GM12801 (cell line): Measurements from ENCODE around the gene F8A3.
"Not testable (repeated sequence)": the region's sequence is repeated elsewhere in the genome, so short reads cannot be mapped to it uniquely, and the experiment has no call there.

ENCODE experiments used
- CTCF ChIP-seq: IDR thresholded peaks from one replicate; pipeline ENCODE4 v1.5.1; 2011; ENCODE audit warnings: control low read depth; ENCODE audit not compliant: insufficient read length; ENCODE audit errors: extremely low read depth

Gene F8A3

GRCh38 chrX:155458471-155458870, at the start of gene F8A3:
Gene F8A3 (minus strand): TSS chrX:155458620. CDS start chrX:155458600, 20 bp downstream.
- not testable (repeated sequence) for TF ChIP-seq CTCF

GRCh38 chrX:155505296-155505695, 46.9 kb upstream of the F8A3 start:
- TF ChIP-seq CTCF = no peak

GRCh38 chrX:155441097-155441496, 17.3 kb downstream of the F8A3 start:
- no peak for TF ChIP-seq CTCF

GRCh38 chrX:155435744-155436112, 22.7 kb downstream of the F8A3 start:
- no peak for TF ChIP-seq CTCF

- no peak for TF ChIP-seq CTCF
Measured at GRCh38 chrX:155434906-155435743, 23.3 kb downstream of the F8A3 start.

GRCh38 chrX:155417769-155418168, 40.7 kb downstream of the F8A3 start:
- no peak for TF ChIP-seq CTCF
